RPMI8226 (cell line): ENCODE measurements around the gene KRT12.

Experiments used
- DNase-seq: peaks from one replicate; pipeline ENCODE4 v3.0.0-alpha.2; 2015

The KRT12 gene

GRCh38 chr17:40812639-40813038 is 54.4 kb downstream of the KRT12 start:
- no peak for DNase-seq
